A549 (cell line): ENCODE data around the gene MSGN1.

Experiments
- MYC ChIP-seq: IDR thresholded peaks from 2 replicates; pipeline ENCODE4 v1.6.1; 2012; ENCODE audit warnings: mild to moderate bottlenecking, inconsistent platforms, low read length, improper control_type of control experiment, borderline replicate concordance
- POLR2A ChIP-seq: IDR thresholded peaks from 2 replicates; pipeline ENCODE4 v1.6.1; 2012; ENCODE audit warnings: mild to moderate bottlenecking, low read length
- RCOR1 ChIP-seq: fragments of 150-350 bp; IDR thresholded peaks from 2 replicates; pipeline ENCODE4 v1.6.1; 2014; ENCODE audit warnings: antibody characterized with exemption, low read length, low read depth
- ZNF302 ChIP-seq: fragments of 250-450 bp; sonication (Bioruptor Pico); IDR thresholded peaks from 2 replicates; pipeline ENCODE4 v1.9.0; 2021; ENCODE audit warnings: inconsistent platforms, mild to moderate bottlenecking, moderate library complexity
- TF ChIP-seq, protein P1 (sequence below): fragments of 200-600 bp; sonication (generic); IDR thresholded peaks from 2 replicates; pipeline ENCODE4 v1.6.1; 2016; ENCODE audit warnings: antibody characterized with exemption, mild to moderate bottlenecking, moderate library complexity
- TF ChIP-seq, protein P2 (sequence below): fragments of >200 bp; sonication (Bioruptor Twin); formaldehyde crosslinking; IDR thresholded peaks from 3 replicates; pipeline ENCODE4 v1.5.1; 2016
- TF ChIP-seq, protein P3 (sequence below): fragments of >200 bp; sonication (Bioruptor Twin); formaldehyde crosslinking; IDR thresholded peaks from 3 replicates; pipeline ENCODE4 v1.6.1; 2016
- TF ChIP-seq, protein P4 (sequence below): fragments of 450-650 bp; IDR thresholded peaks from 2 replicates; pipeline ENCODE4 v1.6.1; 2014; ENCODE audit warnings: antibody characterized with exemption
- TF ChIP-seq, protein P5 (sequence below): IDR thresholded peaks from 2 replicates; pipeline ENCODE4 v1.6.1; 2012

DNA sequence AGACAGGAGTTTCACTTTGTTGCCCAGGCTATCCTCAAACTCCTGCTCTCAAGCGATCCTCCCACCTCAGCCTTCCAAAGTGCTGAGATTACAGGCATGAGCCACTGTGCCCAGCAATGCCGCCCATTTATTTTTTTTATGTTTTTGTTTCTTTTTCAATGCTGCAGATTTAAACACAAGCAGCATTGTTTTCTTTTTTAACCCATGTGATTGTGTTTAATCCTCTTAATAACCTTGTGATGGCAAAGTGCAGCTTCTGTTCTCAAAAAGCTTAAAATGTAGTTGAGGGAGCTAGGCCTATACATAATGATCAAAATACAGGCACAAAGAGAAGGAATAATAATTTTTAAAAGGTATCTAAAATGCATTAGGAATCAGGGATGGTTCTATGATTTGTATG is 11.5 kb downstream of the MSGN1 start:
- TF ChIP-seq, protein P1, sequence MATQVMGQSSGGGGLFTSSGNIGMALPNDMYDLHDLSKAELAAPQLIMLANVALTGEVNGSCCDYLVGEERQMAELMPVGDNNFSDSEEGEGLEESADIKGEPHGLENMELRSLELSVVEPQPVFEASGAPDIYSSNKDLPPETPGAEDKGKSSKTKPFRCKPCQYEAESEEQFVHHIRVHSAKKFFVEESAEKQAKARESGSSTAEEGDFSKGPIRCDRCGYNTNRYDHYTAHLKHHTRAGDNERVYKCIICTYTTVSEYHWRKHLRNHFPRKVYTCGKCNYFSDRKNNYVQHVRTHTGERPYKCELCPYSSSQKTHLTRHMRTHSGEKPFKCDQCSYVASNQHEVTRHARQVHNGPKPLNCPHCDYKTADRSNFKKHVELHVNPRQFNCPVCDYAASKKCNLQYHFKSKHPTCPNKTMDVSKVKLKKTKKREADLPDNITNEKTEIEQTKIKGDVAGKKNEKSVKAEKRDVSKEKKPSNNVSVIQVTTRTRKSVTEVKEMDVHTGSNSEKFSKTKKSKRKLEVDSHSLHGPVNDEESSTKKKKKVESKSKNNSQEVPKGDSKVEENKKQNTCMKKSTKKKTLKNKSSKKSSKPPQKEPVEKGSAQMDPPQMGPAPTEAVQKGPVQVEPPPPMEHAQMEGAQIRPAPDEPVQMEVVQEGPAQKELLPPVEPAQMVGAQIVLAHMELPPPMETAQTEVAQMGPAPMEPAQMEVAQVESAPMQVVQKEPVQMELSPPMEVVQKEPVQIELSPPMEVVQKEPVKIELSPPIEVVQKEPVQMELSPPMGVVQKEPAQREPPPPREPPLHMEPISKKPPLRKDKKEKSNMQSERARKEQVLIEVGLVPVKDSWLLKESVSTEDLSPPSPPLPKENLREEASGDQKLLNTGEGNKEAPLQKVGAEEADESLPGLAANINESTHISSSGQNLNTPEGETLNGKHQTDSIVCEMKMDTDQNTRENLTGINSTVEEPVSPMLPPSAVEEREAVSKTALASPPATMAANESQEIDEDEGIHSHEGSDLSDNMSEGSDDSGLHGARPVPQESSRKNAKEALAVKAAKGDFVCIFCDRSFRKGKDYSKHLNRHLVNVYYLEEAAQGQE: no peak
- TF ChIP-seq, protein P2, sequence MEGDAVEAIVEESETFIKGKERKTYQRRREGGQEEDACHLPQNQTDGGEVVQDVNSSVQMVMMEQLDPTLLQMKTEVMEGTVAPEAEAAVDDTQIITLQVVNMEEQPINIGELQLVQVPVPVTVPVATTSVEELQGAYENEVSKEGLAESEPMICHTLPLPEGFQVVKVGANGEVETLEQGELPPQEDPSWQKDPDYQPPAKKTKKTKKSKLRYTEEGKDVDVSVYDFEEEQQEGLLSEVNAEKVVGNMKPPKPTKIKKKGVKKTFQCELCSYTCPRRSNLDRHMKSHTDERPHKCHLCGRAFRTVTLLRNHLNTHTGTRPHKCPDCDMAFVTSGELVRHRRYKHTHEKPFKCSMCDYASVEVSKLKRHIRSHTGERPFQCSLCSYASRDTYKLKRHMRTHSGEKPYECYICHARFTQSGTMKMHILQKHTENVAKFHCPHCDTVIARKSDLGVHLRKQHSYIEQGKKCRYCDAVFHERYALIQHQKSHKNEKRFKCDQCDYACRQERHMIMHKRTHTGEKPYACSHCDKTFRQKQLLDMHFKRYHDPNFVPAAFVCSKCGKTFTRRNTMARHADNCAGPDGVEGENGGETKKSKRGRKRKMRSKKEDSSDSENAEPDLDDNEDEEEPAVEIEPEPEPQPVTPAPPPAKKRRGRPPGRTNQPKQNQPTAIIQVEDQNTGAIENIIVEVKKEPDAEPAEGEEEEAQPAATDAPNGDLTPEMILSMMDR: no peak
- no peak for TF ChIP-seq POLR2A
- TF ChIP-seq, protein P3, sequence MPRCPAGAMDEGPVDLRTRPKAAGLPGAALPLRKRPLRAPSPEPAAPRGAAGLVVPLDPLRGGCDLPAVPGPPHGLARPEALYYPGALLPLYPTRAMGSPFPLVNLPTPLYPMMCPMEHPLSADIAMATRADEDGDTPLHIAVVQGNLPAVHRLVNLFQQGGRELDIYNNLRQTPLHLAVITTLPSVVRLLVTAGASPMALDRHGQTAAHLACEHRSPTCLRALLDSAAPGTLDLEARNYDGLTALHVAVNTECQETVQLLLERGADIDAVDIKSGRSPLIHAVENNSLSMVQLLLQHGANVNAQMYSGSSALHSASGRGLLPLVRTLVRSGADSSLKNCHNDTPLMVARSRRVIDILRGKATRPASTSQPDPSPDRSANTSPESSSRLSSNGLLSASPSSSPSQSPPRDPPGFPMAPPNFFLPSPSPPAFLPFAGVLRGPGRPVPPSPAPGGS: no peak
- no peak for TF ChIP-seq RCOR1
- TF ChIP-seq MYC: no peak
- TF ChIP-seq, protein P4, sequence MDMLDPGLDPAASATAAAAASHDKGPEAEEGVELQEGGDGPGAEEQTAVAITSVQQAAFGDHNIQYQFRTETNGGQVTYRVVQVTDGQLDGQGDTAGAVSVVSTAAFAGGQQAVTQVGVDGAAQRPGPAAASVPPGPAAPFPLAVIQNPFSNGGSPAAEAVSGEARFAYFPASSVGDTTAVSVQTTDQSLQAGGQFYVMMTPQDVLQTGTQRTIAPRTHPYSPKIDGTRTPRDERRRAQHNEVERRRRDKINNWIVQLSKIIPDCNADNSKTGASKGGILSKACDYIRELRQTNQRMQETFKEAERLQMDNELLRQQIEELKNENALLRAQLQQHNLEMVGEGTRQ: no peak
- TF ChIP-seq ZNF302 (CRISPR knock-in tag): no peak
- TF ChIP-seq, protein P5, sequence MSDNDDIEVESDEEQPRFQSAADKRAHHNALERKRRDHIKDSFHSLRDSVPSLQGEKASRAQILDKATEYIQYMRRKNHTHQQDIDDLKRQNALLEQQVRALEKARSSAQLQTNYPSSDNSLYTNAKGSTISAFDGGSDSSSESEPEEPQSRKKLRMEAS: no peak
